HG03045 (cell line): ENCODE data around the gene IFNL2.
"Not testable (repeated sequence)": the region's sequence is repeated elsewhere in the genome, so short reads cannot be mapped to it uniquely, and the experiment has no call there.

ENCODE experiments used
- ATAC-seq: cut with Tn5 transposase; IDR thresholded peaks from one replicate; pipeline ENCODE4 v1.9.1; 2021; ENCODE audit warnings: mild to moderate bottlenecking, moderate library complexity; ENCODE audit not compliant: unreplicated experiment

IFNL2 gene

DNA sequence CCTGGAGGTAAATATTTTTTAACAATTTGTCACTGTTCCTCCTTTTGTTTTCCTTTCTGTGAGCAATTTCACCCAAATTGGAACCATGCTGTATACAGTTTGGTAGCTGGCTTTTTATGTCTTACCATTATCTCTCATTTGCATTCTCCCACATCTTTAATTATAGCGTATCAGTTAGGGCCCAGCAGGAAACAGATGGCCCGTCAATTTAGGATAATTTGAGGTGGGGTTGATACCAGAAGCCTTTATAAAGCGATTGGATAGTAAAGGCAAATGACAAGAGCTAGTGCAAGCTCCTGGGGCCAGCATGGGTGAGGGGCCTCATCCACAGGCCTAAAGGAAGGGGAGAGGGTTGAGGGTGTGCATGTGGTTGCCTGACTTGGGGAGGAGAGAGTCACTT, 15.7 kb upstream of the IFNL2 start:
- ATAC-seq: no peak

DNA sequence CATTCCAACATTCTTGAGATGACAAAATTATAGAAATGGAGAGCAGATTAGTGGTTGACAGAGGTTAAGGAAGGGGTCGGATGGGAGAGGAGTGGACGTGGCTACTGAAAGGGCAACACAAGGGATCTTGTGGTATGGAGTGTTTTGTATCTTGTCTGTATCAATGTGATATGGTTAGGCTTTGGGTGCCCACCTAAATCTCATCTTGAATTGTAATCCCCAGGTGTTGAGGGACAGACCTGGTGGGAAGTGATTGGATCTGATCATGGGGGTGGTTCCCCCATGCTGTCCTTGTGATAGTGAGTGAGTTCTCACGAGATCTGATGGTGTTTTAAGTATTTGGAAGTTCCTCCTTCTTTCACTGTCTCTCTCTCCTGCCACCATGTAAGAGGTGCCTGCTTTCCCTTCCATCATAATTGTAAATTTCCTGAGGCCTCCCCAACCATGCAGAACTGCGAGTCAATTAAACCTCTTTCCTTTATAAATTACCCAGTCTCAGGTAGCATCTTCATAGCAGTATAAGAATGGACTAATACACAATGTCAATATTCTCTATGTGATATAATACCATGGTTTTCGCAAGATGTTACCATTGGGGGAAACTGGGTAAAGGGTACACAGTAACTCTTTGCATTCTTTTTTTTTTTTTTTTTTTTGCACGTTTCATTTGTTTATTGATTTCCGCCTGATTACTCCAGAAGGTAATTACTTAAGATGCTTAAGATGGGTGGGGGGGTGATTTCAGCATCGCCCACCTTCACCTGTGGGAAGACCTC, 14.6 kb upstream of the IFNL2 start:
- no peak for ATAC-seq

DNA sequence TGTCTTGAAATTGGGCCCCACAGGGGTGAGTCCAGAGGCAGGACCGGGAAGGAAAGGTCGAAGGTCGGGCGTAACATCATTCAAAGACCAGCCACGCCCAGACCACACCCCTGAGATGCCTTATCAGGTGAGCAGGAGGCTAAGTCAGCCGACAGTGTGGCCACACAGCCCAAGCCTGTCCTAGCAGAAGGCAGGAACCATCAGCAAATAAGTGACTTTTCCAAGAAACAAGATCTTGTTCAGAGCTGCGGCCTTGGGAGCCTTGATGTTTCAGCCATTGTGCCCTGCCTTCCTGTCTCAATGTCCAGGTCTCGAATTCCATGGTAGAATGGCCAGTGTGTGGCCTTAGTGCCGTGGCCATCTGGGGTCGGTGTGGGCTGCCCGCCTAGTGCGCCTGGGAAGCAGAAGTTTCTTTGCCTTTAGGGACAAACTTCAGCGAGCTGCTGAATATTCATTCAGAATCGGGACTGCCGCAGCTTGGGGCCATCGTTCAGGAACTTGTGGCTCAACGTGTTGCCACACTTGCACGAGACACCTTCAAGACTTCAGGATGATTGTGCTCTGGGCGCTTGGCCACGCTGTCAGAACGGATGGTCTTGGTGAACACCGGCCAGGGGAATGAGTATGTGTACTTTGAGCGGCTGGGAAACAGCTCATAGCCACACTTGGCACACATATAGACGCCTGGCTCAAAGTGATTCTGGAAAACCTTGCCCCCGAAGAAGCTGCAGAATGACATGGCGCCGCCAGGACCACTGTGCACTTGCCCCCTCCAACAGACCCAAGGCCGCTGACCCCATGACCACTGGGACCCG, 13.5 kb upstream of the IFNL2 start:
- no peak for ATAC-seq

DNA sequence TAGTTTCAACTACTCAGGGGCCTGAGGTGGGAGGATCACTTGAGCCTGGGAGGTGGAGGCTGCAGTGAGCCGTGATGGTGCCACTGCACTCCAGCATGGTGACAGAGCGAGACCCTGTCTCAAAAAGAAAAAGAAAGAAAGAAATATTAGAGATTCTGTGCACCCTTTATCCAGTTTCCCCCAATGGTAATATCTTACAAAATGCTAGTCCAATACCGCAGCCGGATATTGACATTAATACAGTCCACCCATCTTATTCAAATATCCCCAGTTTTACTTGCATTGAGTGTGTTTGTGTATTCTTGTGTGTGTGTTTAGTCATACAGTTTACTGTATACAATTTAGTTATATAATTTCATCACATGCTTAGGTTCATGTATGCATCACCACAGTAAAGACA, 11.0 kb upstream of the IFNL2 start:
- no peak for ATAC-seq

DNA sequence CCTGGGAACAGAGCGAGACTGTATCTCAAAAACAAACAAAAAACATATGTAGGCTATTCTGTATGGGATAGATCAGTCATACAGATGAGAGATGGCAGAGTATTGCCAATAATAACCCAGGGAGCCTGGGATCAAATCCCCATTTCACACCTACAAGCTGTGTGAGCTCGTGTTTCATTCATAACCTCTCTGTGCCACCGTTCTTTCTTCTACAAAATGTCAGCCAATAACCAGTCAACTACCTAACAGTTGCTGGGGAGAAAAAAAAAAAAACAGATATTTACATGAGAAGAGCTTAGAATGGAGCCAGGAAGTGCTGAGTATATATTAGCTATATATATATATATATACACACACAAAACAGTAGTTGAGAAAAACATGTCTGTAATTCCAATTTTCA, 6.5 kb upstream of the IFNL2 start:
- ATAC-seq: no peak

DNA sequence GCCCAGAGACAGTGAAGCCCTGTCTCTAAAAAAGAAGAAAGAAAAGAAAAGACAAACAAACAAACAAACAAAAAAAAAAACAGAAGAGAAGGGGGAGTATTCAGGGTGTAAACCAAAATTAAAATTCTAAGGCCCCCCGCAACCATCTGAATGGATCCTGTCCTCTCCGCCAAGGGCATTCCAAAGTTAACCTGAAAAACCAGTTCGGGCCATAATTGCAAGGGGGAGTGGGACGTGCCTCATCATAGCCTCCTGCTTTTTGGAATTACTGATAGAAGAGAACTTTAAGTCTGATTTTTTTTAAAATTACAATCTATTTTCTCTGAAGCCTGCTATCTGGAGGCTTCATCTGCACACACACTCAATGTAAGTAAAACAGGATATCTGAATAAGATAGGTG, 5.7 kb upstream of the IFNL2 start:
- ATAC-seq: no peak

DNA sequence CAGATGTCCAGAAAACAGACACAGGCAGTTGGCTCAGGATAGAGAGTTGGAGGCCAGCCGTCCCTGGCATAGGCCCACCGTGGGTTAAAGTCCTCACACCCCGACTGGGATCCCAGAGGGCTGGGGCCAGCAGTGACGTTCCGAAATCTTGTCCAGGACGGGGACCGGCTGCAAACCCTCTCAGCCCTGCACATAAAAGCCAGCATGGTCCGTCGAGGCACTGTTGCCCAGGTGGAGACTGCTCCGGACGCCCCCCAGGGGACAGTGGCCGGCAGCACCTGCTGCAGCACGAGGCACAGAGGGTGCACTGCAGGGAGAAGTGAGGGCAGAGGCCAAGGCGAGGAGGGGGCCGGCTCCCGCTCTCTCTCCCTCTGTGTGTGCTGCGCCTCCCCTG, 4.3 kb upstream of the IFNL2 start:
- no peak for ATAC-seq

DNA sequence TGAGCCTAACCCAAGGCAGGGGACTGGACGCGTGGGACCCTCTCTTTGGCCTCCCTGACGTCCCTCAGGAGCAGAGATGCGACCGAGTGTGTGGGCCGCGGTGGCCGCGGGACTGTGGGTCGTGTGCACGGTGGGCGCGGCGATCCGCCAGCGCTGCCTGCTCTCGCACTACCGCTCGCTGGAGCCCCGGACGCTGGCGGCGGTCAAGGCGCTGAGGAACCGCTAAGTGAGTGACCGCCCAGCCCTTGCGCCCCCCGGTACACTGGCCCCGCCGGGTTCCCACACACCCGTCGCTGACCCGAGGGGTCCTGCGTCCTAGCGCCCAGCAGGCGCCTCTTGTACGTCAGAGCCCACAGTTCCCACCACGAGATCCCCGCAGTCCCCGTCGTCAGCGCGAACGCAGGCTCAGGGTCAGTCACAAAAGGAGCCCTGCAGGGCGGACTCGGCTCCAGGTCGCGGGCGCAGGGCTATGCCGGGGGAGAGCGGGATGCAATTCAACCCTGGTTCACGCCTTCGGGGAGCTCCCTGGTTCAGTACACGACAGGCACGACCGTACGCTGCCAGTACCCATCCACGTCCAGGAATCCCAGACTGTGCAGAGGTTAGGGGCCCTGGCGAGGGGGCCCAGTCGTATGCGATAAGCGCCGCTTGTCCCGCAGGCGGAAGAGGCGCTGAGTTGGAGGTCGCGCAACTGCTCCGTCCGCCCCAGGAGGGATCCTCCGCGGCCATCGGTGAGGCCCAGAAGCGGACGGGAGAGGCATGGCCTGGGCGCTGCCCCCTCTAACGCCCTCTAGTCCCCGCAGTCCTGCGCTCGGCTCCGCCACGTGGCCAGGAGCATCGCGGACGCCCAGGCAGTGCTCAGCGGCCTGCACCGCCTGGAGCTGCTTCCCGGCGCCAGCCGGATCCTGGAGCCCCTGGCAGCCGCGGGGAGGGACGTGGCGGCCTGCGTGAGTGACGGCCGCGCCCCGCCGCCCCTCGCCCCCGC, 3.6 kb upstream of the IFNL2 start:
- no peak for ATAC-seq

DNA sequence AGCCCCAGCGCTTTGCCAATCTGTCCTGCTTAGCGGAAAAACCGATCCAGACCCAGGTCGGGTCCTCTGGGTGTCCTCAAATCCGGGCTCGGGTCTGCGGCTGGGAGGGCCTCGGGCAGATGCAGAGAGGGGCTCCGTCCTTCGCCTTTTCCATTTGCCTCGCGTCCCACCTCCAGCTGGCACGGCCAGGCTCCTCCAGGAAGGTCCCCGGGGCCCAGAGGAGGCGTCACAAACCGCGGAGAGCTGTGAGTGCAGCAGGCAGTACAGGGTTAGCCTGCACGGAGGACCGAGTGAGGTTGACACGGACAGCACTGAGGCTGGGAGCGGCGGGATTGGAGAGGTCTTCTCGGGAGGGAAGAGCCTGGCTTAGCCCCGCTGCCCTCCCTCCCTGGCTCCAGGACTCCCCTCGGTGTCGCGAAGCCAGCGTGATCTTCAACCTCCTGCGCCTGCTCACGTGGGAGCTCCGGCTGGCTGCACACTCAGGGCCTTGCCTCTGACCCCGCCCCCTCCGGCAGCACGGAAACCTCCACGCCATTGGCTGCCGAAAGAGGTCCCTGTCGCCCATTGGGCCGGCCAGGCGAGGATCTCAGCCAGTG, 2.8 kb upstream of the IFNL2 start:
- ATAC-seq: no peak

DNA sequence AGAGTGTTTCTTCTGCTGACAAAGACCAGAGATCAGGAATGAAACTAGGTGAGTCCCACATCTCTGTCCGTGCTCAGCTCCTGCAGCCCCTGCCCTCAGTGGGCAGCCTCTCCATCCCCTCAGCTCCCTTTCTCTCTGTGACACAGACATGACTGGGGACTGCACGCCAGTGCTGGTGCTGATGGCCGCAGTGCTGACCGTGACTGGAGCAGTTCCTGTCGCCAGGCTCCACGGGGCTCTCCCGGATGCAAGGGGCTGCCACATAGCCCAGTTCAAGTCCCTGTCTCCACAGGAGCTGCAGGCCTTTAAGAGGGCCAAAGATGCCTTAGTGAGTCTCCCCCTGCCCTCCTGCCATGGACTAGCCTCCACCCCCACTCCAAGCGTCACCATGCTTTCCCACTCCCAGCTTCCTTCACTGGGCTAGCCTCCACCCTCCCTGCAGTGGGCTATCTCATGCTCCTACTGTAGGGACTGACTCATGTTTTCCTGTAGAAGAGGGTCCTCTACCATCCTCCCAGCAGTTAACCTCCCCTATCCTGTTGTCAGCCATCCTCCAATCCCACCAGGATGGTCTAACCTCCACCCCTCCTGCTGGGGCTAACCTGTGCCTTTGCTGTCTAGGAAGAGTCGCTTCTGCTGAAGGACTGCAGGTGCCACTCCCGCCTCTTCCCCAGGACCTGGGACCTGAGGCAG, 481 bp downstream of the IFNL2 start:
- not testable (repeated sequence) for ATAC-seq

DNA sequence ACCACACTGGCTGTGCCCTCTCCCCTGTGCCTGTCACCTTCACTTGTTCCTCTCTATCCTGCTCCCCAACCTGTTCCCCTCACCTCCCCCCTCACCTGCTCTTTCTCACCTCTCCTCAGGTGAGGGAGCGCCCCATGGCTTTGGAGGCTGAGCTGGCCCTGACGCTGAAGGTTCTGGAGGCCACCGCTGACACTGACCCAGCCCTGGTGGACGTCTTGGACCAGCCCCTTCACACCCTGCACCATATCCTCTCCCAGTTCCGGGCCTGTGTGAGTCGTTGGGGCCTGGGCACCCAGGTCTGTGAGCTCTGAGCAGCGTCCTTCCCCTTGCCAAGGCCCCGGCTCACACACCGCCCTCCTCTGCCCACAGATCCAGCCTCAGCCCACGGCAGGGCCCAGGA, 1.2 kb downstream of the IFNL2 start:
- ATAC-seq: not testable (repeated sequence)

DNA sequence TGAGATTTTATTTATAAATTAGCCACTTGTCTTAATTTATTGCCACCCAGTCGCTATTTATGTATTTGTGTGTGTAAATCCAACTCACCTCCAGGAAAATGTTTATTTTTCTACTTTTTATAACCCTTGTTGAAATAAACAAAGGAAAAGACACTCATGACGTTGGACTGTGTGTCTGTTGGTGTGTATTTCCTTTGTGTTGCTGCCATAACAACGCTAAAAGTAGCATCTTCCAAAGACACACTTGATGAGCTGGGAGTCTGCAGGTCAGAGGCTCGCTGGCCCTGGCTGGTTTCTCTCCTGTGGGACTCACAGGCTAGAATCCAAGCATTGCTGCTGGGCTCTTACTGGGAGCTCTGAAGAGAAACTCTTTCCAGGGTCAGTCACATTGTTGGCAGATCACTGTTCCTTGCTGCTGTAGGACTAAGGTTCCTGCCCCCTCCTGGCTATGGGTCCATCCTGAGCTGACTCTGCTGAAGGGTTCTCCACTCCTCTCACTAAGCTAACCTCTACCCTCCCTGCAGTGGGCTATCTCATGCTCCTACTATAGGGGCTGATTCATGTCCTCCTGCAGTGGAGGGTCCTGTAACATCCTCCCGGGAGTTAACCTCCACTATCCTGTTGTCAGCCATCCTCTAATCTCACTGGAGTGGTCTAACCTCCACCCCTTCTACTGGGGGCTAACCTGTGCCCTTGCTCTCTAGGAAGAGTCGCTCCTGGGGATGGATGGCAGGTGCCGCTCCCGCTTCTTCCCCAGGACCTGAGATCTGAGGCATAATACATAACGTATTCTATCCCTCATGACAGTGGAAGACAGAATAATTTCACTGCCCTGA, 2.1 kb downstream of the IFNL2 start:
- no peak for ATAC-seq

DNA sequence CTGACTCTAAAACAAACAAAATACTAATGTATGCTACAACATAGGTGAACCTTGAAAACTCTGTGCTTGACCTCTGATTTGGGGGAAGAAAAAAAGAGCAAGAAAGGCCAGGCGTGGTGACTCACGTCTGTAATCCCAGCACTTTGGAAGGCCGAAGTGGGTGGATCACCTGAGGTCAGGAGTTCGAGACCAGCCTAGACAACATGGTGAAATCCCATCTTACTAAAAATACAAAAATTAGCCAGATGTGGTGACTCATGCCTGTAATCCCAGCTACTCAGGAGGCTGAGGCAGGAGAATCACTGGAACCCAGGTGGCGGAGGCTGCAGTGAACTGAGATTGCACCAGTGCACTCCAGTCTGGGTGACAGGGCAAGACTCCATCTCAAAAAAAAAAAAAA, 5.7 kb downstream of the IFNL2 start:
- not testable (repeated sequence) for ATAC-seq

DNA sequence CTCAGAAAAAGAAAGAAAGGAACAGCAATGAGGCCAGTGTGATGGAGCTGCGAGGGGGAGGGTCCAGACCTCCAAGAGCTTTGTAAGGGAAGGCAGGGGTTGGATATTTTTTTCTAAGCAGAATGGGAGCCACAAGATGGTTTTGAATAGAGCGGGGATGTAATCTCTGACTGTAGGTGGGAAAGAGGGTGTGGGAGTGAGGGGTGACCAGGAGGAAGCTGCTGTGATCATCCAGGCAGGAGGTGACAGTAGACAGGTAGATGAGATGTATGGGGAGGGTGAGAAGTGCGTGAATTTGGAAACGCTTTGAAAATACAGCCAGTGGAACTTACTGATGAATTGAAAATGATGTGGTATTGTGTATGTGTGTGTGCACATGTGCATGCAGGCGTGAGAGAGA, 7.4 kb downstream of the IFNL2 start:
- ATAC-seq: no peak

DNA sequence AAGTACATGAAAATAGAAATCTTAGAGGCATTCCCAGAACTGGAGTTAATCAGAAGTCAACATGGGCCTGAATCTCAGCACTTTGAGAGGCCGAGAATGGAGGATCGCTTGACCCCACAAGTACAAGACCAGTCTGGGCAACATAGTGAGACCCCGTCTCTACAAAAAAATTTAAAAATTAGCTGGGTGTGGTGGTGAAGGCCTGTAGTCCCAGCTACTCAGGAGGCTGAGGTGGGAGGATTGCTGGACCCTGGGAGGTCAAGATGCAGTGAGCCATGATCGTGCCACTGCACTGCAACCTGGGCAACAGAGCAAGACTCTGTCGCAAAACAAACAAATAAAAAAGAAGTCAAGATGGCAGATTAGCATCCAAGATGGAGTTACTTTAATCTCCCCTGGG, 8.5 kb downstream of the IFNL2 start:
- ATAC-seq: no peak

DNA sequence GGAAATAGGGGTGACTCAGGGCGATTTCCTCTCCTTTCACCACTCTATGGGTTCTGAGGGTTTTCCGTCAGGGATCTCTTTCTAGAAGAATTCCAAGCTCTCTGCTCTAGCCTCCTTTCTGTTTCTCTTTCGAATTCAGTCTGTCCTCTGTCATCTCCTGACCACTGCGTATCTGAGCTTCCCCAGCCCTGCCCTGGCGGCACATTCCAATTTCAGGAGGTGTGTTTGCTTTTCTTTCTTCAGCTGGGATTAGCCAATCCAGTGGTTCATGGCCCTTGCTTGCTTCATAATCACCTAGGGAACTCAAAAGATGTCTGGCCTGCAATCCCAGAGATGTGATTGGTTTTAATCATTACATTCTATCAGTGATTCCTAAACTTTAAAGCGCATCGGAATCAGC, 9.4 kb downstream of the IFNL2 start:
- ATAC-seq: no peak

DNA sequence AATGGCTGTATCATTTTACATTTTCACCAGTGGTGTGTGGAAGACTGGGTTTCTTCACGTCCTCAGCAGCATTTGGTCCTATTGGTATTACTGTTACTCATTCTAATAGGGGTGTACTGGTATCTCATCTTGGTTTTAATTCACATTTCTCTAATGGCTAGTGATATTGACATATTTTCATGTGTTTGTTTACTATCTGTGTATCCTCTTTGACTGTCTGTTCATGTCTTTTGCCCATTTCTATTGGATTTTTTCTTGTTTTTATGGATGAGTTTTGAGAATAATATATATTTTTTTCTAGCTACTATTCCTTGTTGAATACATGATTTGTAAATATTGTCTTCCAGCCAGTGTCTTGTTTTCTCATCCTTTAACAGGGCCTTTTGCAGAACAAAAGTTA, 13.8 kb downstream of the IFNL2 start:
- no peak for ATAC-seq

DNA sequence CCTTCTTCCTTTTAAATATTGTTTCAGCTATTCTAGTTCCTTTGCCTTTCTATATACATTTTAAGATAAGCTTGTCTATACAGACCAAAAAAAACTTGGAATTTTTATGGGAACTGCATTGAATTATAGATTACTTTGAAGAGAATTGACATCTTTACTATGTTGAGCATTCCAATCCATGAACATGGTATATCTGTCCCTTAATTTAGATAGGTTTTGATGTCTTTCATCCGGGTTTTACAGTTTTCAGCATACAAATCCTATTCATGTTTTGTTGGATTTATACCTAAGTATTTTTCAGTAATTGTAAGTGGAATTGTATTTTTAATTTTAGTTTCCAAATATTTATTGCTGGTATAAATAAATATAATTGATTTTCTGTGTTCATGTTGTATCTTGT, 15.8 kb downstream of the IFNL2 start:
- no peak for ATAC-seq

DNA sequence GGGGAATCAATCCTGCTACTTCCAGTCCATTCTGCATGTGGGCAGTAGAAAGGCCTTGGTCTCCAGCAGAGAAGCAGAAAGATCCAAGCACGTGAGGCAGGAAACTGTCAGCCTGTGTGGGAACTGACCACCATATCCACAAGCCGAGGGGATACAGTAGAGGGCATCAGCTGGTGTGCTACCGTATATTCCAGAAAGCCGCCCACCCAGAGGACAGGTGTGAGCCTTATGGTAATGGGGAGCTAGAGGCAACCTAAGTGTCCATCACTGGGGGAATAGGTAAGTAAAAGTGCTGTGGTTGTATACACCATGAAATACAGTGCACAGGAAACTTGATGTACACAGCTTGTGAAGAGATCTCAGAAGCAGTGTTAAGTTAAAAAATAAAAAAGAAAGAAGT, 25.2 kb downstream of the IFNL2 start:
- ATAC-seq: no peak
